ENCODE measurements around the gene CRB3.
"Not testable (repeated sequence)": the region's sequence is repeated elsewhere in the genome, so short reads cannot be mapped to it uniquely, and the experiment has no call there.

Gene CRB3

GRCh38 chr19:6464070-6464873, at the start of gene CRB3:
Gene CRB3 (plus strand): TSS chr19:6464271. CDS start chr19:6464702, 431 bp downstream.
- peak; percentile 84 for DNase-seq

GRCh38 chr19:6414793-6415590, 49.1 kb upstream of the CRB3 start:
- no peak for DNase-seq

- DNase-seq = no peak
These were observed 48.4 kb upstream of the CRB3 start for GRCh38 chr19:6415591-6416190.

- no peak for DNase-seq
These were observed 47.2 kb upstream of the CRB3 start for GRCh38 chr19:6416658-6417405.

GRCh38 chr19:6417713-6418561, 46.1 kb upstream of the CRB3 start:
- DNase-seq = no peak

- no peak for DNase-seq
These were observed 45.5 kb upstream of the CRB3 start for GRCh38 chr19:6418562-6418932.

- no peak for DNase-seq
These were observed 42.7 kb upstream of the CRB3 start for GRCh38 chr19:6421075-6422014.

- DNase-seq = peak; percentile 80
These were observed 40.4 kb upstream of the CRB3 start for GRCh38 chr19:6423499-6424194.

- DNase-seq = peak; percentile 74
These were observed 39.7 kb upstream of the CRB3 start, which contains the start of gene KHSRP for GRCh38 chr19:6424195-6424938. Gene KHSRP (minus strand): TSS chr19:6424811. CDS start chr19:6424701, 110 bp downstream.

- peak; percentile 100 for DNase-seq
These were observed 38.9 kb upstream of the CRB3 start for GRCh38 chr19:6424939-6425731.

GRCh38 chr19:6425732-6426620, 38.1 kb upstream of the CRB3 start:
- no peak for DNase-seq

- DNase-seq = no peak
These were observed 36.9 kb upstream of the CRB3 start for GRCh38 chr19:6427131-6427530.

GRCh38 chr19:6428692-6429418, 35.2 kb upstream of the CRB3 start:
- DNase-seq = not testable (repeated sequence)

- DNase-seq = no peak
These were observed 34.5 kb upstream of the CRB3 start for GRCh38 chr19:6429419-6430221.

- no peak for DNase-seq
These were observed 32.2 kb upstream of the CRB3 start for GRCh38 chr19:6431891-6432290.

GRCh38 chr19:6433165-6433564, 30.9 kb upstream of the CRB3 start:
- no peak for DNase-seq

All from activated effector memory CD4-positive, alpha-beta T cell treated with anti-CD3 and anti-CD28 coated beads, Interleukin-2, amount 50 U/mL, for 16 hours (primary cell).